Right ventricle myocardium superior (tissue), 1 donor: ENCODE measurements around the gene CCDC148. TPM values are rescaled to one million over a fixed set of nuclear protein-coding genes. Genes with fewer than 3 reads are reported as not detected.

Experiments
- ATAC-seq: fragments of 200-7000 bp; cut with Tn5 transposase; one replicate; pipeline ENCODE4 v1.9.1; 2020; ENCODE audit warnings: mild to moderate bottlenecking; ENCODE audit not compliant: poor library complexity
- DNase-seq: peaks from one replicate; pipeline ENCODE4 v3.0.0-alpha.2; 2020
- intact Hi-C: fragments of 100-400 bp; cut with DNase I; formaldehyde crosslinking; loops from one replicate; pipeline ENCODE4 v1.11.2; 2022
- total RNA-seq: library from RNA; stranded (reverse); fragmentation: NEBNext Ultra II Directional; extraction: Animal tissue kit (Norgen Biotek cat#: 25700); gene quantifications from one replicate; pipeline ENCODE4 v1.2.1, GENCODE V29; 2021
- donor health status: DM: no; HTN: yes; CAD: no; lungs with severe emphysema.

The CCDC148 gene
- total RNA-seq, 1 donor from 2014 or later, result 1.0 TPM

- no peak for DNase-seq
- intact Hi-C loops, result no loop called here
- ATAC-seq, result no peak
These were observed 330.6 kb downstream of the CCDC148 start for GRCh38 chr2:158125756-158126498.

- DNase-seq (no peak), ATAC-seq (no peak)
- intact Hi-C loops, result no loop called here
These were observed 331.7 kb downstream of the CCDC148 start for GRCh38 chr2:158124896-158125295.

Other genes with a start within 250 kb of the CCDC148 start
- gene PKP4, start 199 bp upstream of the CCDC148 start, total RNA-seq, result 49.6 TPM